GM12873 (cell line): ENCODE results near the gene USP48.

Experiments used
- CTCF ChIP-seq: IDR thresholded peaks from 2 replicates; pipeline ENCODE4 v1.5.1; 2012; ENCODE audit warnings: low read depth, mild to moderate bottlenecking, moderate library complexity, low read length, control low read depth; ENCODE audit not compliant: insufficient read depth; ENCODE audit errors: missing control alignments

Gene USP48

GRCh38 chr1:21811875-21812305, 28.9 kb upstream of the USP48 start, which contains the start of gene LDLRAD2:
Gene LDLRAD2 (plus strand): TSS chr1:21812265. CDS start chr1:21812452, 187 bp downstream.
- no peak for TF ChIP-seq CTCF

- no peak for TF ChIP-seq CTCF
These were observed 21.6 kb upstream of the USP48 start for GRCh38 chr1:21804536-21804935.

GRCh38 chr1:21801100-21801499, 18.2 kb upstream of the USP48 start:
- no peak for TF ChIP-seq CTCF

- TF ChIP-seq CTCF, result no peak
These were observed 16.8 kb upstream of the USP48 start for GRCh38 chr1:21799730-21800129.

GRCh38 chr1:21795075-21795474, 12.1 kb upstream of the USP48 start:
- no peak for TF ChIP-seq CTCF

GRCh38 chr1:21794656-21795055, 11.7 kb upstream of the USP48 start:
- TF ChIP-seq CTCF, result no peak

GRCh38 chr1:21793104-21793503, 10.2 kb upstream of the USP48 start:
- no peak for TF ChIP-seq CTCF
